ENCODE measurements around the gene DND1. TPM values are rescaled to one million over a fixed set of nuclear protein-coding genes. Genes with fewer than 3 reads are reported as not detected.
"Not testable (repeated sequence)": the region's sequence is repeated elsewhere in the genome, so short reads cannot be mapped to it uniquely, and the experiment has no call there.

The DND1 gene
- total and polyA plus RNA-seq, 5 experiments from 2014 or later: 0.17 to 3.7 (median 3.4) TPM; not detected in 2

DNA sequence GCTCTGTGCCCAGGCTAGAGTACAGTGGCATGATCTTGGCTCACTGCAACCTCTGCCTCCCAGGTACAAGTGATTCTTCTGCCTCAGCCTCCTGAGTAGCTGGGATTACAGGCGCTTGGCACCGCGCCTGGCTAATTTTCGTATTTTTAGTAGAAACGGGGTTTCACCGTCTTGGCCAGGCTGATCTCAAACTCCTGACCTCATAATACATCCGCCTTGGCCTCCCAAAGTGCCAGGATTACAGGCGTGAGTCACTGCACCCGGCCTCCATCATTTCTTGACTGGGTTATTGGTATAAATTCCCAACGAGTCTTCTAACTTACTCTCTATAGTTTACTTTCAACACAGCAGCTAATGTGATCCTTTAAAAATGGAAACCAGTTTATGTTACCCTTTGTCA is 48.5 kb downstream of the DND1 start:
- H3K36me3 Mint-ChIP-seq, POLR2A ChIA-PET, H3K9me3 Mint-ChIP-seq, ATAC-seq, H3K27ac Mint-ChIP-seq, H3K4me3 Mint-ChIP-seq, DNase-seq, H3K4me1 Mint-ChIP-seq: not testable (repeated sequence)
- peaks cover 0 to 13% (median 8%) of the 10 kb centered on the region in 5 donors for H3K27me3 Mint-ChIP-seq

DNA sequence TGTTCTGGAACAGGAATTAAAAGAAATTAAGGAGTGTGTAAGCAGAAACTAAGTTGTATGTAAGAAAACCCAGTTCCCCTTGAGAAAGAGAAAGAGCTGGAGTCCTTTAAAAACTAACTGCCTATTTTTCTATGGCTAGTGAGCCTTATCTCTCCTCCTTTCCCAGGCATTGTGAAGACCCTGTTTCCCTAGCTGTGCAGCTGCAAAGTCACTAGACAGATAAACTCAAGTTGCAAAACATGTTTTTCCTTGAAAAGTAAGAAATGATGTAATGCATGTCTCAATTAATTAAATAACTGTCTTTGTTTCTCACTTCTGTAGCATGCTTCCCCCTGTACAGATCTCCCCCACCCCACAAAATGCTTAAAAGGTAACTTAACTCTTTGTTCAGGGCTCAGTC is 50.3 kb downstream of the DND1 start:
- DNase-seq, H3K9me3 Mint-ChIP-seq, ATAC-seq, H3K4me1 Mint-ChIP-seq, H3K36me3 Mint-ChIP-seq, POLR2A ChIA-PET, H3K27ac Mint-ChIP-seq: not testable (repeated sequence)
- Mint-ChIP-seq H3K27me3 (peaks cover 0 to 16% (median 8%) of the 10 kb centered on the region in 5 donors), H3K4me3 (peak overlapping the region in 1 of 10 donors; percentile 52)

DNA sequence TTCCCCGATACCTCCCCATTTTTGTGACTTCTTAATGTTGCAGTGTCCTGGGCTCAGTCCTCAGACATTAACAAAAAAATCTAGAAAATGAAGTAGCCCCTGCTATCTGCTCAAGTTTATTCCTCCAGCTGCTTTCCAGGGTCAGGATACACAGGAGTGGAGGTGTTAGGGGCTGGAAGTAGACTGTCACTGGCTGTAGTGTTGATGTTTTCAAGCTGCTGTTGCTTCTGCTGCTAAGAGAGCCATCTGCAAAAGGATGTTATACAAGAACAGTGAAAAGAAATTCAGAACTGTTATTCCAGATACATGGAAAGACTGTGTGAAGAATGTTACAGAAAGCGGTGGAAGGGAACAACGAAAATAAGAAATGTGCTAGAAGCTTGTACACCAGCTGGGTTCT is 51.1 kb downstream of the DND1 start:
- H3K27me3 Mint-ChIP-seq: peaks cover 0 to 17% (median 7%) of the 10 kb centered on the region in 5 donors
- no peak overlapping the region for H3K4me3 Mint-ChIP-seq
- H3K4me1 Mint-ChIP-seq: no peaks in the 10 kb centered on the region
- H3K36me3 Mint-ChIP-seq: no peaks in the 10 kb centered on the region
- H3K9me3 Mint-ChIP-seq: peaks cover 0 to 4% (median 0%) of the 10 kb centered on the region in 9 donors
- DNase-seq (no peak), ATAC-seq (no peak)
- POLR2A ChIA-PET: no interaction called here
- no peak overlapping the region for H3K27ac Mint-ChIP-seq

Small RNA genes lying within 50 kb of the gene (microRNA-seq; reads per million reads assigned to microRNA genes)
- not detected for gene MIR3655 (ENCODE audit: borderline microRNAs expressed)

Other genes starting within 250 kb of the DND1 start
- 10 to 100 TPM; 24.5 to 27.3 TPM for gene EIF4EBP3, start 125.9 kb downstream of the DND1 start, total RNA-seq
- gene EIF4EBP3, start 125.9 kb downstream of the DND1 start, polyA plus RNA-seq: 10 to 100 TPM; 50.4 to 79.6 (median 71.5) TPM
- gene SRA1, start 116.1 kb downstream of the DND1 start, total RNA-seq: 10 to 100 TPM; 27.8 to 28.3 TPM
- 10 to 100 TPM; 26.7 to 37.5 (median 37.1) TPM for gene SRA1, start 116.1 kb downstream of the DND1 start, polyA plus RNA-seq
- gene APBB3, start 109.0 kb downstream of the DND1 start, total RNA-seq: 10 to 100 TPM; 75.6 to 77.5 TPM
- gene APBB3, start 109.0 kb downstream of the DND1 start, polyA plus RNA-seq: 1 to 10 TPM; 2.5 to 4.6 (median 3.7) TPM
- gene SLC35A4, start 108.7 kb downstream of the DND1 start, total RNA-seq: 10 to 100 TPM; 53.6 to 58.3 TPM
- gene SLC35A4, start 108.7 kb downstream of the DND1 start, polyA plus RNA-seq: 100 to 1,000 TPM in 2 of 3 donors, 10 to 100 TPM in 1; 92.8 to 142 (median 113) TPM
- 1 to 10 TPM; 4.5 to 4.6 TPM for gene CD14, start 40.4 kb downstream of the DND1 start, total RNA-seq
- gene CD14, start 40.4 kb downstream of the DND1 start, polyA plus RNA-seq: 1 to 10 TPM; 1.5 to 3.1 (median 2.1) TPM
- gene TMCO6, start 34.1 kb downstream of the DND1 start, total RNA-seq: 10 to 100 TPM; 46.3 to 55.8 TPM
- gene TMCO6, start 34.1 kb downstream of the DND1 start, polyA plus RNA-seq: 10 to 100 TPM; 11.5 to 20.5 (median 13.9) TPM
- gene NDUFA2, start 25.9 kb downstream of the DND1 start, total RNA-seq: 10 to 100 TPM; 43.6 to 44.3 TPM
- 100 to 1,000 TPM; 137 to 167 (median 160) TPM for gene NDUFA2, start 25.9 kb downstream of the DND1 start, polyA plus RNA-seq
- 100 to 1,000 TPM; 178 TPM for gene IK, start 25.7 kb downstream of the DND1 start, total RNA-seq
- 100 to 1,000 TPM; 168 to 207 (median 200) TPM for gene IK, start 25.7 kb downstream of the DND1 start, polyA plus RNA-seq
- 10 to 100 TPM; 46.2 to 47.7 TPM for gene WDR55, start 8.7 kb downstream of the DND1 start, total RNA-seq
- gene WDR55, start 8.7 kb downstream of the DND1 start, polyA plus RNA-seq: 10 to 100 TPM in 1 of 3 donors, 1 to 10 TPM in 2; 9.2 to 15.6 (median 9.6) TPM
- 10 to 100 TPM; 83.6 to 84.1 TPM for gene HARS1, start 17.8 kb upstream of the DND1 start, total RNA-seq
- gene HARS1, start 17.8 kb upstream of the DND1 start, polyA plus RNA-seq: 10 to 100 TPM; 63.2 to 77.5 (median 65.3) TPM
- gene HARS2, start 17.9 kb upstream of the DND1 start, total RNA-seq: 10 to 100 TPM; 63.5 to 68.0 TPM
- gene HARS2, start 17.9 kb upstream of the DND1 start, polyA plus RNA-seq: 10 to 100 TPM; 15.4 to 24.6 (median 20.1) TPM
- 10 to 100 TPM; 55.8 to 59.6 TPM for gene ZMAT2, start 26.9 kb upstream of the DND1 start, total RNA-seq
- gene ZMAT2, start 26.9 kb upstream of the DND1 start, polyA plus RNA-seq: 10 to 100 TPM; 64.2 to 81.3 (median 77.0) TPM
- gene PCDHA1, start 112.6 kb upstream of the DND1 start, total RNA-seq: not detected
- not detected for gene PCDHA1, start 112.6 kb upstream of the DND1 start, polyA plus RNA-seq
- gene PCDHA2, start 121.3 kb upstream of the DND1 start, total RNA-seq: not detected
- gene PCDHA2, start 121.3 kb upstream of the DND1 start, polyA plus RNA-seq: not detected
- gene PCDHA3, start 127.5 kb upstream of the DND1 start, total RNA-seq: not detected
- not detected for gene PCDHA3, start 127.5 kb upstream of the DND1 start, polyA plus RNA-seq
- gene PCDHA4, start 133.5 kb upstream of the DND1 start, total RNA-seq: not detected
- gene PCDHA4, start 133.5 kb upstream of the DND1 start, polyA plus RNA-seq: not detected
- not detected for gene PCDHA5, start 148.0 kb upstream of the DND1 start, total RNA-seq
- gene PCDHA5, start 148.0 kb upstream of the DND1 start, polyA plus RNA-seq: not detected
- gene PCDHA6, start 154.4 kb upstream of the DND1 start, total RNA-seq: not detected
- not detected for gene PCDHA6, start 154.4 kb upstream of the DND1 start, polyA plus RNA-seq
- gene PCDHA7, start 160.7 kb upstream of the DND1 start, total RNA-seq: not detected
- gene PCDHA7, start 160.7 kb upstream of the DND1 start, polyA plus RNA-seq: not detected
- gene PCDHA8, start 167.6 kb upstream of the DND1 start, total RNA-seq: not detected
- gene PCDHA8, start 167.6 kb upstream of the DND1 start, polyA plus RNA-seq: not detected
- not detected for gene PCDHA9, start 174.8 kb upstream of the DND1 start, total RNA-seq
- not detected for gene PCDHA9, start 174.8 kb upstream of the DND1 start, polyA plus RNA-seq
- gene PCDHA10, start 182.3 kb upstream of the DND1 start, total RNA-seq: not detected
- gene PCDHA10, start 182.3 kb upstream of the DND1 start, polyA plus RNA-seq: not detected
- not detected for gene PCDHA11, start 195.4 kb upstream of the DND1 start, total RNA-seq
- not detected for gene PCDHA11, start 195.4 kb upstream of the DND1 start, polyA plus RNA-seq
- gene PCDHA12, start 201.7 kb upstream of the DND1 start, total RNA-seq: not detected
- not detected for gene PCDHA12, start 201.7 kb upstream of the DND1 start, polyA plus RNA-seq
- not detected for gene PCDHA13, start 208.5 kb upstream of the DND1 start, total RNA-seq
- not detected for gene PCDHA13, start 208.5 kb upstream of the DND1 start, polyA plus RNA-seq